Measurements from ENCODE around the gene MSH6. TPM values are rescaled to one million over a fixed set of nuclear protein-coding genes. Genes with fewer than 3 reads are reported as not detected.

The MSH6 gene
- total RNA-seq, 1 experiment from 2014 or later, result 88.1 TPM

DNA sequence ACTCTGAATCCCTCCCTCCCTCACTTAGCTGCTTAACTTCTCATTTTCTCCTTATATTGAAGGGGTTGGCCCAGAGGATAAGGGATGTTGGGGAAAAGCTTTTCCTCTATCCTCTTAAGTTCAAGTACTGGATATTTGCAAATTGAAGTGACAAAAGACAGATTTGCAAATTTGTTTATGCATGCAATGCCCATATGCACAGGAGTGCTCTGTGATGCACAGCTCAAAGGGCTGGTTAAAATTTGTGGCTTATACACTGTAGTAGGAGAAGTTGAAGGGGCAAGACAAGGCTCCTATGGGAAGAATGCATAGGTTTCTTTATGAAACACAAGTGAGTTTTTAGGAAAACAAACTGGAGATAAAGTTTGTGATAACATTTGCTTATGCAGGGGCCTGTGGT lies 8.4 kb upstream of the MSH6 start:
- DNase-seq, result no peak
- TF ChIP-seq, protein P1, sequence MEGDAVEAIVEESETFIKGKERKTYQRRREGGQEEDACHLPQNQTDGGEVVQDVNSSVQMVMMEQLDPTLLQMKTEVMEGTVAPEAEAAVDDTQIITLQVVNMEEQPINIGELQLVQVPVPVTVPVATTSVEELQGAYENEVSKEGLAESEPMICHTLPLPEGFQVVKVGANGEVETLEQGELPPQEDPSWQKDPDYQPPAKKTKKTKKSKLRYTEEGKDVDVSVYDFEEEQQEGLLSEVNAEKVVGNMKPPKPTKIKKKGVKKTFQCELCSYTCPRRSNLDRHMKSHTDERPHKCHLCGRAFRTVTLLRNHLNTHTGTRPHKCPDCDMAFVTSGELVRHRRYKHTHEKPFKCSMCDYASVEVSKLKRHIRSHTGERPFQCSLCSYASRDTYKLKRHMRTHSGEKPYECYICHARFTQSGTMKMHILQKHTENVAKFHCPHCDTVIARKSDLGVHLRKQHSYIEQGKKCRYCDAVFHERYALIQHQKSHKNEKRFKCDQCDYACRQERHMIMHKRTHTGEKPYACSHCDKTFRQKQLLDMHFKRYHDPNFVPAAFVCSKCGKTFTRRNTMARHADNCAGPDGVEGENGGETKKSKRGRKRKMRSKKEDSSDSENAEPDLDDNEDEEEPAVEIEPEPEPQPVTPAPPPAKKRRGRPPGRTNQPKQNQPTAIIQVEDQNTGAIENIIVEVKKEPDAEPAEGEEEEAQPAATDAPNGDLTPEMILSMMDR (IDR thresholded peaks at IDR 0.05; ENCODE audit: unreplicated experiment), result no peak
- CTCF ChIA-PET, result no interaction called here
- Mint-ChIP-seq H3K27ac (ENCODE audit: unreplicated experiment) (no peak overlapping the region), H3K4me3 (ENCODE audit: low read depth, unreplicated experiment) (no peak overlapping the region), H3K4me1 (ENCODE audit: low read depth, unreplicated experiment) (peaks cover 8% of the 10 kb centered on the region), H3K36me3 (ENCODE audit: insufficient read depth, unreplicated experiment) (no peaks in the 10 kb centered on the region), H3K27me3 (ENCODE audit: unreplicated experiment) (no peaks in the 10 kb centered on the region), H3K9me3 (ENCODE audit: low read depth, unreplicated experiment) (peaks cover 7% of the 10 kb centered on the region)
- intact Hi-C loops (cut with micrococcal nuclease; ENCODE audit: unreplicated experiment), result no loop called here
- no TSS peak for BruUV-seq (replicated peaks)

DNA sequence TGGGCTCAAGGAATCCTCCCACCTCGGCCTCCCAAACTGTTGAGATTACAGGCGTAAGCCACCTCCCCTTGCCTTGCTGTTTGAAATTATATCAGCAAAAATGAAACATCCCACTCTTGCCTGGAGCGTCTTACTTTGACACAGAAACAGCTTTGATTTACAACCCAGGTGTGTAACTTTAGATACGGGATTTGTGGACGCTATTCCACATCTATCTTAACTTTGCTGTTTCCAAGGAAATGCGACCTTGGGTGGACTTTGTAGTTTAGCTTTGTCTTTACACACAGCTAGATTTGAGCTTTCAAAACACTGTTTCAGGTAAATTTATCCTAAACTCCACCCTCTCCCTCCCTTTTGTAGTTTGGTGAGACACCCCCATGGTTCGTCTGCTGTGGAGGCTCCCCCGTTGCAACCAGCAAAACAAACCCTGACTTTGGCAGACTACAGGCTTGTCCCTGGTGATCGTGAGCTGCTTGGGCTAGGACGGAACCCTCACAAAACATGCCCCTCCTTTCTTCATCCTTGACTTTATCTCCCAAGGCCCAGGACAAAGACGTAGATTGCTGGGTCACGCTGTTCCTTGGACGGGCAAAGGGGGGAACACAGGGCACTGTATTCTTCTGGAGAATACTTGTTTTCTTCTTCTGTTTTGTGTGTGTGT lies 5.5 kb upstream of the MSH6 start:
- Mint-ChIP-seq H3K9me3 (ENCODE audit: low read depth, unreplicated experiment) (peaks cover 2% of the 10 kb centered on the region), H3K27me3 (ENCODE audit: unreplicated experiment) (no peaks in the 10 kb centered on the region), H3K36me3 (ENCODE audit: insufficient read depth, unreplicated experiment) (peaks cover under 1% of the 10 kb centered on the region), H3K27ac (ENCODE audit: unreplicated experiment) (no peak overlapping the region), H3K4me3 (ENCODE audit: low read depth, unreplicated experiment) (no peak overlapping the region), H3K4me1 (ENCODE audit: low read depth, unreplicated experiment) (no peaks in the 10 kb centered on the region)
- no TSS peak for BruUV-seq (replicated peaks)
- no peak for DNase-seq
- CTCF ChIA-PET, result no interaction called here
- intact Hi-C loops (cut with micrococcal nuclease; ENCODE audit: unreplicated experiment), result no loop called here
- TF ChIP-seq, protein P1 (IDR thresholded peaks at IDR 0.05; ENCODE audit: unreplicated experiment), result no peak

- no peak for DNase-seq
- Mint-ChIP-seq H3K27me3 (ENCODE audit: unreplicated experiment) (no peaks in the 10 kb centered on the region), H3K4me1 (ENCODE audit: low read depth, unreplicated experiment) (no peaks in the 10 kb centered on the region), H3K27ac (ENCODE audit: unreplicated experiment) (no peak overlapping the region), H3K36me3 (ENCODE audit: insufficient read depth, unreplicated experiment) (peaks cover 15% of the 10 kb centered on the region), H3K4me3 (ENCODE audit: low read depth, unreplicated experiment) (no peak overlapping the region), H3K9me3 (ENCODE audit: low read depth, unreplicated experiment) (no peaks in the 10 kb centered on the region)
- no TSS peak for BruUV-seq (replicated peaks)
- TF ChIP-seq, protein P1 (IDR thresholded peaks at IDR 0.05; ENCODE audit: unreplicated experiment), result no peak
- intact Hi-C loops (cut with micrococcal nuclease; ENCODE audit: unreplicated experiment), result no loop called here
- CTCF ChIA-PET, result no interaction called here
Observed at GRCh38 chr2:47778698-47779425, 4.1 kb upstream of the MSH6 start.

GRCh38 chr2:47779426-47779790 lies 3.5 kb upstream of the MSH6 start:
- Mint-ChIP-seq H3K9me3 (ENCODE audit: low read depth, unreplicated experiment) (no peaks in the 10 kb centered on the region), H3K27ac (ENCODE audit: unreplicated experiment) (no peak overlapping the region), H3K27me3 (ENCODE audit: unreplicated experiment) (no peaks in the 10 kb centered on the region), H3K36me3 (ENCODE audit: insufficient read depth, unreplicated experiment) (peaks cover 21% of the 10 kb centered on the region), H3K4me1 (ENCODE audit: low read depth, unreplicated experiment) (no peaks in the 10 kb centered on the region), H3K4me3 (ENCODE audit: low read depth, unreplicated experiment) (no peak overlapping the region)
- DNase-seq, result no peak
- CTCF ChIA-PET, result no interaction called here
- intact Hi-C loops (cut with micrococcal nuclease; ENCODE audit: unreplicated experiment), result no loop called here
- TF ChIP-seq, protein P1 (IDR thresholded peaks at IDR 0.05; ENCODE audit: unreplicated experiment), result no peak
- BruUV-seq (replicated peaks), result no TSS peak

All from Calu3 (cell line).